OCI-LY7 (cell line): ENCODE measurements around the gene MRPL20.

ENCODE experiments used
- CTCF ChIP-seq: fragments of 200-600 bp; sonication (generic); conservative IDR thresholded peaks from 2 replicates; pipeline ENCODE4 v1.5.1; 2014; ENCODE audit warnings: mild to moderate bottlenecking, antibody characterized with exemption, low read length, moderate library complexity, mixed read lengths
- EZH2phosphoT487 ChIP-seq: fragments of 200-600 bp; sonication (generic); IDR thresholded peaks from 2 replicates; pipeline ENCODE4 v1.6.1; 2018; ENCODE audit warnings: low read depth, borderline replicate concordance, mild to moderate bottlenecking, mixed run types, antibody characterized with exemption, low read length, moderate library complexity, mixed read lengths

DNA sequence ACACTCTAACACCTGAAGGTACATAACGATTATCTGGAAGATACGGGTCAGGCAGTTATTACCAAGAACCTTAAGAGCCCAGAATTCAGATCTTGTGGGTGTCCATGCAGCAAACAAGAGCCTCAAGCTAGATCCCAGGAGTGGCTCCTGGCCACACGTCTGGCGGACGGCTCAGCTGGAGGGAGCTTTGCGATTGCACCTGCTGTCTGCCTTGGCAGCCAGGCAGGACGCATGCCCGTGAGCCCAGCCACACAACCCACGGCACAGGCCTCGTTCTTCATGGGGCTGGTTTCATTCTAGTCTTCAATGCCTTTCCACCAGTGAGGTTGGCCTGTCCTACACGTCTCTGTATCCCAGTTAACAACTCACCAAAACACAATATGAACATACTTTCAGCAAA is 13.7 kb downstream of the MRPL20 start:
- TF ChIP-seq CTCF, result no peak
- no peak for TF ChIP-seq EZH2phosphoT487
